HG03045 (cell line): ENCODE measurements around the gene ITGB4.

Experiments used
- ATAC-seq: cut with Tn5 transposase; IDR thresholded peaks from one replicate; pipeline ENCODE4 v1.9.1; 2021; ENCODE audit warnings: mild to moderate bottlenecking, moderate library complexity; ENCODE audit not compliant: unreplicated experiment

Gene ITGB4

DNA sequence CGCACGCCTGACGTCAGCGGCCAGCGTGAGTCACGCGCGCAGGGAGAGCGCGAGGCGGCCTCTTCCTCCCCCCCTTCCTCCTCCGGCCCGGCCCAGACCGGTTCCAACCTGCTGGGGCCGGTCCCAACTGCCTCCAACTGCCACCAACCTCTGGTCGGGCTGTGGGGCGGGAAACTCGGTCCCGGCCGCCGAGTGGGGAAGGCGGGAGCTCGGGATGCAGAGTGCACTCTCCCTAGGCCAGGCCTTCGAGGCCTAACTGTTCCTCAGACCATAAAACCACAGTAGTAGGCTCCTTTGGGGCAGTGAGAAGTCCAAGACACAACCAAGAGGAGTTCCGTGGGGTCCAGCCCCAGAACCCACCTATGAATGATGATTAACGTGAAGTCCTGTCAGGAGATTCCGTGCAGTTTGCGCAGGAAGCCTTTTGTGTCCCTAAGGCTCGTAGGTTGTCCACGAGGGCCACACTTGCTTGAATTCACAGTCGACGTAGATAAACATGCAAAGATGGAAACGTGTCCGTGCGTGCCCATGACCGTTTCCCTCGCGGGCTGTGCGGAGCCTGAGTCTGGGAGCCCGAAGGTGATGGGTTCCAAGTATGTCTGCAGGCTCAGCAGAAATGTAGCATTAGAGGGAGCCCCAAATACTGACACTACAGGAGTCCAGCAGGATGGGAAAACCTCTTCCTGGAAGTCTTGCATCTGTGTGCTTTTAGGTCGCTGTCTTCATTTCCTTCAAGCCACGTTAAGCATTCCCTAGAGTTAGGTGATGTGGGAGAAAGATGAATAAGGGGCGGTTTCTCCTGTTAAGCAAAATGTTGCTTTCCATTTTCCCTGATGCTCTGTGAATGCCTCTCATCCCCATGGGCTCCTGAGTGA lies 64.0 kb downstream of the ITGB4 start:
- ATAC-seq, result peak; percentile 68

DNA sequence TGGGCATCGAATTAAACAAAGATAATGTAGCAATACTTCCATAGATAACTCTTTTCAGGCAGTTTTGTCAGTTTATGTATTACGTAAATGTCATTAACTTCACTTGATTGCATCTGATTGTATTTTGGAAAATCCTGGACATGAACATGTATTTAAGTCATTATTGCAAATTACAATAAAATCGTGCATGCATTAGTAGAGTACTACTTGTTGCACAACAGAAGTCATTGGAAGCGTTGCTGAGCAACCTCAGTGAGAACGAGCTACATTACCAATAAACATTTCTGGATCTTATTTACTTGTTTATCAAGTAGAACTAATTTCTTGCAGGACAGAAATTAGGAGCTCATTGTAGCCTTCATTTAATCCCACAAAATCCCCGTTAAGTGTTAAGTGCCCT lies 70.0 kb downstream of the ITGB4 start:
- no peak for ATAC-seq

DNA sequence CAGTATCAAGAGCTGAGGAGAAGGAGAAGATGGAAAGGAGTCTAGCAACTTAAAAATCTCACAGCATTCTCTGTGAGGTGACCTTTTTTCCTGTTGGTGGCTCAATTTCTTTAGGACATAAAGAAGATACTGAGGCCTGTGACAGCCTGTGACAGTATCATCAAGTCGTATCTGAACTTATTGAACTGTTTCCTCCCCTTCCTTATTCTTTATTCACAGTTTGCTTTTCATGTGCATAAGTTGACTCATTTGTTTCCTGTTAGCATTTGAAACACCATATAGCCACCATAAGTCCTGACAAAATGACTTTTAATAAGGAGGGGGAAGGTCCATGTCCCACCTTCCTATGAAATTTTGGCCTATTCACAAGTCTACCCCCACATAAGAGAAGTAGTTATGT lies 72.2 kb downstream of the ITGB4 start:
- ATAC-seq, result no peak

DNA sequence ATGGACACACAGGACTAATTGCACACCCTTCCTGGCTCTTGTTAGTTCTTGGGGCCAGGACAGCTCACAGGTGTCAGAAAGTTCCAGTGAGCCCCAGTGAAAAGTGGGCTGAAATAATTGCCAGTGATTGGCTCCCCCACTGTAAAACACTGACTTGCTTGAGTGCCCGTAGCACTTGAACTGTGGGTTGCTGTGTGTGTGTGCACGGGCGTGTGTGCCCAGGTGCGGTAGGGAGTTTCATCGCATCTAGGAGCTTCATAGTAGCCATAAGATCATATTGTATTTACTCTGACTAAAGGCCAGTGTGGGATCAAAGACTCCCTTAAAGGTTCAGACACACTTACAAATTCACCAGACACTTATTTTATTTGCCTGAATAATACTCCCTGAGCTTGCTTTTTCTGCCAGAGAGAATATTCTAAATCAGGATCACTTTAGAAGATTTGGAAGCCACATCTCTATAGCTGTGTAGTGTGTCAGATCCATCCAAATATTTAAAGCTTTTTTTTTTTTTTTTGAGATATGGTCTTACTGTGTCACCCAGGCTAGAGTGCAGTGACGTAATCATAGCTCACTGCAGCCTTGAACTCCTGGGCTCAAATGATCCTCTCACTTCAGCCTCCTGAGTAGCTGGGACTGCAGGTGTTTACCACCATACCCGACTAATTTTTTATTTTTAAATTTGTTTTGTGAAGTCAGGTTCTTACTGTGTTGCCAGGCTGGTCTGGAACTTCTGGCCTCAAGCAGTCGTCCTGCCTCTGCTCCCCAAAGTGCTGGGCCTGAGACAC lies 74.8 kb downstream of the ITGB4 start:
- ATAC-seq, result no peak

DNA sequence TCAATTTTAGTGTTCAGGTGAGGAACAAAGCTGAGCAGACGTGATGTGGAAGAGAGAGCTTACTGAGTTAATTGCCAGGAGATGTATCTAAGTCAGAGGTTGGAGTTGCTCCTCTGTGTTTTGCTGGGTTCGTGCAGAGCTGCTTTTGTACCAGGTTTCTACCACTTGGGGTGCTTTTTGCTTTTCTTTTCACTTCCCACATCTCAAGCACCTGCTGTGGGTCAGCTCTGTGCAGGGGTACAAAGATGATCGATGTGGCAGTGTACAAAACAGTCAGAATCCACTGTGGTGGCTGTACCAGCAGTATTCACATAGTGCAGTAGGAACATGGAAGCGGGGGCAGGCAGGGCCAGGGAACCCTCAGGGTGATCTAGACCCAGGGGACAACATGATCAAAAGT lies 78.1 kb downstream of the ITGB4 start:
- ATAC-seq, result no peak

GRCh38 chr17:75803883-75804282 lies 82.6 kb downstream of the ITGB4 start:
- ATAC-seq, result no peak

GRCh38 chr17:75806822-75807500 lies 85.7 kb downstream of the ITGB4 start:
- ATAC-seq, result no peak
